ENCODE measurements around the gene NES. TPM values are rescaled to one million over a fixed set of nuclear protein-coding genes. Genes with fewer than 3 reads are reported as not detected.
A peak's percentile ranks its signal among the peaks of the same experiment; 100 is the strongest.

The NES gene
- total and polyA plus RNA-seq, 7 donors, result 12.3 to 581 (median 40.5) TPM

DNA sequence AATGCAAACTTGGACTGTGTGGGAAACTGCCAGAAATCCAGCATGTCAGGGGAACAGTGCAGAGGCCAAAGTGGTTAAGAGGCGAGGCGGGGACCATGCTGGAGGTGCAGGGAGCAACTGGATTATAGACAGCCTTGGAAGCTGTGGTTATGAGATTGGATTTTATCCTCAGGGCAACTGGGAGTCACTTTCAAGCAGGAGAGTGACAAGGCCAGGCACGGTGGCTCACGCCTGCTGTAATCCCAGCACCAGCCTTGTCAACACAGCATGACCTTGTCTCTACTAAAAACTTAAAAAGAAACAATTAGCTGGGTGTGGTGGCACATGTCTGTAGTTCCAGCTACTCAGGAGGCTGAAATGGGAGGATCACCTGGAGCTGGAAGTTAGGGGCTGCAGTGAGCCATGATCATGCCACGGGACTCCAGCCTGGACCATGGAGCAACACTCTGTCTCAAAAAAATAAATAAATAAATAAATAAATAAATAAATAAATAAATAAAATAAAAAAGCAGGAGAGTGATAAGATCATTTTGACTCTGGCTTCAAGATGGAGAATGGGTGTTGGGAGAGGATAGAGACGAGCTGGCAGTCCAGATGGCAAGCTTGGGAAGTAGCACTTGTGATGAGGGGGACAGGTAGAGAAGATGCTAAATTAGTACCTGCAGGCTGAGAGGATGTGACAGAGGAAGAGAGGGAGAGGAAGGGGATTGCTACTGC lies 54.5 kb downstream of the NES start:
- H3K9me3 ChIP-seq, result no peaks in the 10 kb centered on the region
- WGBS, 3 donors, result 75 to 80% (median 76%) methylated on average over 6 of the region's 6 CpGs
- no peak overlapping the region for H3K27ac ChIP-seq
- no peak overlapping the region for H3K4me3 ChIP-seq
- H3K27me3 ChIP-seq (ENCODE audit: insufficient read depth in 3 of 3, low read length in 2 of 3), result peaks cover 0 to 70% (median 20%) of the 10 kb centered on the region in 3 donors
- intact Hi-C loops (cut with DNase I), result no loop called here
- no peaks in the 10 kb centered on the region for H3K36me3 ChIP-seq (ENCODE audit: insufficient read depth in 1 of 2, low read depth in 1 of 2)
- ATAC-seq (no peak), DNase-seq (no peak)
- TF ChIP-seq CTCF (IDR thresholded peaks at IDR 0.05), result no peak
- H3K4me1 ChIP-seq, result peaks cover 13% of the 10 kb centered on the region

DNA sequence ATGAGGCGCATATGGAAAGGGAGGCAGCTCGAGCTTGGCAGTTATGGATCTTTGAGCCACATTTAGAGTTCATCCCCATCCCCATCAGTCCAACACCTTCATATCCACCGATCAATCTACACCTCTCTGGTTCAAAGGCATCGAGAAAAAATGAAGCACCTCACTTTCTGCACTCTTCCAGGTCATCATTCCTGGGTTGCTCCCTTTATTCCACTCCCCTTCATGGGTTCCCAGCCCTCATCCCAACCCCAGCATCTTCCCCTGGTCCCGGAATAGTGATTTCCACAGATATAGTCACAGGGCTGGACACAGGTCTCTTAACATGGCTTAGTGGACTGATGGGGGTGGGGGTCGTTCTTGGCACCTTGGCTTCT lies 57.6 kb downstream of the NES start:
- no peak overlapping the region for H3K4me3 ChIP-seq
- no peak for ATAC-seq
- TF ChIP-seq CTCF (IDR thresholded peaks at IDR 0.05), result no peak
- H3K4me1 ChIP-seq, result peaks cover 8% of the 10 kb centered on the region
- no peaks in the 10 kb centered on the region for H3K9me3 ChIP-seq
- DNase-seq, result no peak
- no peaks in the 10 kb centered on the region for H3K36me3 ChIP-seq (ENCODE audit: insufficient read depth in 1 of 2, low read depth in 1 of 2)
- WGBS, 3 donors, result 23 to 31% (median 26%) methylated on average over 4 to 6 of the region's 6 CpGs
- peaks cover 0 to 56% (median 12%) of the 10 kb centered on the region in 3 donors for H3K27me3 ChIP-seq (ENCODE audit: insufficient read depth in 3 of 3, low read length in 2 of 3)
- intact Hi-C loops (cut with DNase I), result no loop called here
- H3K27ac ChIP-seq, result no peak overlapping the region

GRCh38 chr1:156618853-156619581 lies 58.2 kb downstream of the NES start, which contains the start of gene HAPLN2:
TSS of gene HAPLN2 (plus strand) at chr1:156619415. CDS start at chr1:156623491, 4,076 bp downstream.
- H3K9me3 ChIP-seq, result no peaks in the 10 kb centered on the region
- H3K4me3 ChIP-seq, result no peak within 1 kb of the TSS
- peak; percentile 13 for TF ChIP-seq CTCF (IDR thresholded peaks at IDR 0.05)
- H3K36me3 ChIP-seq (ENCODE audit: insufficient read depth in 1 of 2, low read depth in 1 of 2), result no peaks in the 10 kb centered on the region
- ATAC-seq (peak in 1 of 4 donors; percentile 21), DNase-seq (no peak)
- WGBS, 3 donors, result 6 to 8% (median 8%) methylated on average over 7 of the region's 7 CpGs
- H3K27me3 ChIP-seq (ENCODE audit: insufficient read depth in 3 of 3, low read length in 2 of 3), result peaks cover 0 to 50% (median 11%) of the 10 kb centered on the region in 3 donors
- peaks cover 3% of the 10 kb centered on the region for H3K4me1 ChIP-seq
- intact Hi-C loops (cut with DNase I), result no loop called here
- H3K27ac ChIP-seq, result no peak within 1 kb of the TSS

Other genes starting within 250 kb of the NES start
- 100 to 1,000 TPM; 126 to 258 (median 188) TPM for gene MEF2D, start 176.6 kb downstream of the NES start, total RNA-seq
- 10 to 100 TPM; 43.1 to 65.3 (median 58.4) TPM for gene MEF2D, start 176.6 kb downstream of the NES start, polyA plus RNA-seq
- gene IQGAP3, start 104.8 kb downstream of the NES start, total RNA-seq, result under 1 TPM; 0.07 to 0.24 (median 0.16) TPM
- gene IQGAP3, start 104.8 kb downstream of the NES start, polyA plus RNA-seq, result under 1 TPM; 0.01 to 0.17 (median 0.04) TPM
- gene TTC24, start 97.7 kb downstream of the NES start, total RNA-seq, result under 1 TPM in 1 of 4 donors, not detected in 3; 0.69 TPM
- gene TTC24, start 97.7 kb downstream of the NES start, polyA plus RNA-seq, result under 1 TPM in 2 of 3 donors, not detected in 1; 0.12 to 0.13 TPM
- gene NAXE, start 85.6 kb downstream of the NES start, total RNA-seq, result 10 to 100 TPM; 44.3 to 77.5 (median 70.8) TPM
- gene NAXE, start 85.6 kb downstream of the NES start, polyA plus RNA-seq, result 10 to 100 TPM; 62.6 to 74.4 (median 67.5) TPM
- 10 to 100 TPM; 30.6 to 77.5 (median 69.6) TPM for gene GPATCH4, start 75.9 kb downstream of the NES start, total RNA-seq
- gene GPATCH4, start 75.9 kb downstream of the NES start, polyA plus RNA-seq, result 100 to 1,000 TPM in 2 of 3 donors, 10 to 100 TPM in 1; 55.0 to 110 (median 103) TPM
- 1 to 10 TPM in 1 of 4 donors, under 1 TPM in 3; 0.28 to 2.2 (median 0.58) TPM for gene HAPLN2, start 58.0 kb downstream of the NES start, total RNA-seq
- under 1 TPM; 0.56 to 0.79 (median 0.61) TPM for gene HAPLN2, start 58.0 kb downstream of the NES start, polyA plus RNA-seq
- under 1 TPM in 2 of 4 donors, not detected in 2; 0.27 to 0.36 TPM for gene BCAN, start 35.3 kb downstream of the NES start, total RNA-seq
- under 1 TPM in 2 of 3 donors, not detected in 1; 0.06 to 0.08 TPM for gene BCAN, start 35.3 kb downstream of the NES start, polyA plus RNA-seq
- gene CRABP2, start 28.2 kb upstream of the NES start, total RNA-seq, result 1 to 10 TPM in 2 of 4 donors, under 1 TPM in 1, not detected in 1; 0.71 to 1.7 (median 1.6) TPM
- gene CRABP2, start 28.2 kb upstream of the NES start, polyA plus RNA-seq, result under 1 TPM; 0.13 to 0.57 (median 0.53) TPM
- 10 to 100 TPM; 18.5 to 32.1 (median 28.5) TPM for gene METTL25B, start 51.1 kb upstream of the NES start, total RNA-seq
- gene METTL25B, start 51.1 kb upstream of the NES start, polyA plus RNA-seq, result 10 to 100 TPM; 22.1 to 31.5 (median 27.0) TPM
- gene ISG20L2, start 51.4 kb upstream of the NES start, total RNA-seq, result 10 to 100 TPM in 3 of 4 donors, 1 to 10 TPM in 1; 7.4 to 19.8 (median 16.5) TPM
- 10 to 100 TPM in 2 of 3 donors, 1 to 10 TPM in 1; 7.6 to 20.4 (median 20.2) TPM for gene ISG20L2, start 51.4 kb upstream of the NES start, polyA plus RNA-seq
- gene MRPL24, start 63.7 kb upstream of the NES start, total RNA-seq, result 100 to 1,000 TPM in 2 of 4 donors, 10 to 100 TPM in 2; 86.1 to 137 (median 99.8) TPM
- 100 to 1,000 TPM; 140 to 174 (median 146) TPM for gene MRPL24, start 63.7 kb upstream of the NES start, polyA plus RNA-seq
- gene HDGF, start 74.3 kb upstream of the NES start, total RNA-seq, result 100 to 1,000 TPM; 164 to 240 (median 208) TPM
- 100 to 1,000 TPM; 161 to 367 (median 163) TPM for gene HDGF, start 74.3 kb upstream of the NES start, polyA plus RNA-seq
- 10 to 100 TPM; 43.7 to 69.3 (median 64.0) TPM for gene PRCC, start 90.1 kb upstream of the NES start, total RNA-seq
- gene PRCC, start 90.1 kb upstream of the NES start, polyA plus RNA-seq, result 100 to 1,000 TPM in 1 of 3 donors, 10 to 100 TPM in 2; 46.8 to 107 (median 72.0) TPM
- gene SH2D2A, start 139.4 kb upstream of the NES start, total RNA-seq, result under 1 TPM; 0.37 to 0.82 (median 0.60) TPM
- gene SH2D2A, start 139.4 kb upstream of the NES start, polyA plus RNA-seq, result under 1 TPM in 2 of 3 donors, not detected in 1; 0.25 to 0.26 TPM
- gene INSRR, start 181.7 kb upstream of the NES start, total RNA-seq, result under 1 TPM in 1 of 4 donors, not detected in 3; 0.07 TPM
- gene INSRR, start 181.7 kb upstream of the NES start, polyA plus RNA-seq, result under 1 TPM in 1 of 3 donors, not detected in 2; under 0.01 TPM
- under 1 TPM; 0.16 to 0.92 (median 0.44) TPM for gene NTRK1, start 183.5 kb upstream of the NES start, total RNA-seq
- under 1 TPM; 0.07 to 0.65 (median 0.58) TPM for gene NTRK1, start 183.5 kb upstream of the NES start, polyA plus RNA-seq
- gene PEAR1, start 216.3 kb upstream of the NES start, total RNA-seq, result 1 to 10 TPM; 3.8 to 7.3 (median 4.1) TPM
- gene PEAR1, start 216.3 kb upstream of the NES start, polyA plus RNA-seq, result 1 to 10 TPM; 2.1 to 4.6 (median 2.6) TPM
- gene LRRC71, start 243.2 kb upstream of the NES start, total RNA-seq, result not detected
- gene LRRC71, start 243.2 kb upstream of the NES start, polyA plus RNA-seq, result under 1 TPM in 2 of 3 donors, not detected in 1; 0.03 TPM